Thymus (tissue), 11 donors: ENCODE data around the gene CCDC73. TPM values are rescaled to one million over a fixed set of nuclear protein-coding genes. Genes with fewer than 3 reads are reported as not detected.

Experiments used
- DNase-seq, 9 donors: peaks; one replicate each; pipeline ENCODE4 v3.0.0-alpha.2; 2013; ENCODE audit warnings: low spot score in 9 of 9, low read depth in 6 of 9, missing footprints in 1 of 9
- H3K27ac ChIP-seq, 2 donors: one replicate each; pipeline ENCODE4 v1.5.1; 2013; ENCODE audit warnings: control low read depth in 1 of 2, low read depth in 1 of 2, low read length in 1 of 2, mild to moderate bottlenecking in 1 of 2, moderate library complexity in 1 of 2
- H3K27me3 ChIP-seq, 2 donors: one replicate each; pipeline ENCODE4 v1.5.1; 2013; ENCODE audit warnings: low read length in 1 of 2; ENCODE audit not compliant: control insufficient read depth in 2 of 2, insufficient read depth in 1 of 2
- H3K36me3 ChIP-seq, 2 donors: one replicate each; pipeline ENCODE4 v1.5.1; 2013; ENCODE audit warnings: low read length in 1 of 2, mild to moderate bottlenecking in 1 of 2, moderate library complexity in 1 of 2; ENCODE audit not compliant: control insufficient read depth in 2 of 2, insufficient read depth in 2 of 2
- H3K4me1 ChIP-seq, 2 donors: one replicate each; pipeline ENCODE4 v1.5.1; 2013; ENCODE audit warnings: low read length in 2 of 2; ENCODE audit not compliant: control insufficient read depth in 2 of 2, insufficient read depth in 2 of 2
- H3K4me3 ChIP-seq, 2 donors: one replicate each; pipeline ENCODE4 v1.5.1; 2013; ENCODE audit warnings: low read length in 2 of 2, control low read depth in 1 of 2, mild to moderate bottlenecking in 1 of 2
- H3K9me3 ChIP-seq, 2 donors: one replicate each; pipeline ENCODE4 v1.5.1; 2013; ENCODE audit warnings: low read length in 1 of 2, mild to moderate bottlenecking in 1 of 2; ENCODE audit not compliant: control insufficient read depth in 2 of 2, insufficient read depth in 1 of 2
- WGBS: extraction: QIAGEN DNeasy Blood & Tissue Kit; methylation state at CpG from one replicate; pipeline ENCODE4 v1.1.7; 2013; 5-methylcytosine and 5-hydroxymethylcytosine counted together
- polyA plus RNA-seq: library from polyadenylated mRNA; stranded (reverse); fragments of 200-250 nt; gene quantifications from one replicate; pipeline ENCODE4 v1.2.3, GENCODE V29; 2013
- total RNA-seq: library from RNA; stranded (reverse); fragments of 120-200 nt; gene quantifications from one replicate; pipeline ENCODE4 v1.2.4, GENCODE V29; 2013
- donor health status: healthy.

The CCDC73 gene
- total and polyA plus RNA-seq, 2 donors = 0.05 to 0.25 TPM

- H3K9me3 ChIP-seq = no peaks in the 10 kb centered on the region
- 96% methylated on average over 2 of the region's 2 CpGs for WGBS
- no peaks in the 10 kb centered on the region for H3K4me1 ChIP-seq
- no peaks in the 10 kb centered on the region for H3K36me3 ChIP-seq
- no peak for DNase-seq
- no peak overlapping the region for H3K4me3 ChIP-seq
- H3K27ac ChIP-seq = no peak overlapping the region
- no peaks in the 10 kb centered on the region for H3K27me3 ChIP-seq
Measured at GRCh38 chr11:32819187-32819586, 24.7 kb upstream of the CCDC73 start.

DNA sequence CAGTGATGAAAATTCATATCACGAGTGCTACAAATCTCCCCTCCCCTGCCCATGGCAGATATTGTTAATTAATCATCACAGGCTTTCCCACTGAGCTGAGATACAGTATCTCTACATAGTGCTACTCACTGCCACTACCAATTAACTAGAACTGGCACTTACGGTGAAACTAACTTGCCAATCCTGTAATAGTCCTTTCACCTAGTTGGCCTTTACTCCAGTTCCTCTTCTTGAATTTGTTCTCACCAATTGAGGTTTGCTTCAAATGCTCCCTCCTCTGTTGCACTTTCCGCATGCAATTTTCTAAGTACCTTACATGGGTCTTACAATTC is 23.4 kb upstream of the CCDC73 start:
- no peak for DNase-seq
- H3K27me3 ChIP-seq = no peaks in the 10 kb centered on the region
- no peaks in the 10 kb centered on the region for H3K36me3 ChIP-seq
- no peaks in the 10 kb centered on the region for H3K9me3 ChIP-seq
- no peak overlapping the region for H3K27ac ChIP-seq
- 97% methylated on average over 3 of the region's 3 CpGs for WGBS
- H3K4me3 ChIP-seq = no peak overlapping the region
- H3K4me1 ChIP-seq = no peaks in the 10 kb centered on the region

DNA sequence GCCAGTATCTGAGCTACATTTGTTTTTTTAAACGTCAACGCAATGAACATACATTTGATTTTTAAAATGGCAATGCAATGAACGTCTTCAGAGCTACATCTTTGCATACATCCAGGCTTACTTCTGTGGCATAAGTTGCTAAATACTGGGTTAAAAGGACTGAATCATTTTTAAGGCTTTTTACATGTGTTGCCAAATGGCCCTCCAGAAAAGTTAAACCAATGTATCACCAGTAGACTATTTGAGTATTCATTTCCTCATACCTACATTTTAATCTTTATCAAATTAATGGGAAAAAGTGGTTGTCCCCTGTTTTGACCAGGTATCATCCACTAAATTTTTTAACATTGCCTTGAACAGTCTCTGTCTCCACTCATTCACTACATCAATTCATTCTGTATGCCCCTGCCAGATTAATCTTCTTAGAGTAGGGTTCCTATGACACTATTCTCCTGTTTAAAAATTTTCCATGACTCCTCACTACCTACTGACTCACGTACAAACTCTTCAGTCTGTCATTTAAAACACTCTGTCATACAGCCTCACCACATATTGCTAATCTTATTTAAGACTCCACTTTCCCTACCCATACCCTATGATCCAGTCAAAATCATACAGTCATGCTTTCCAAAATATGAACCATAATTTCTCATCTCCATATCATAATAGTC is 22.9 kb upstream of the CCDC73 start:
- H3K36me3 ChIP-seq = no peaks in the 10 kb centered on the region
- WGBS = 86% methylated on average over 4 of the region's 4 CpGs
- no peaks in the 10 kb centered on the region for H3K4me1 ChIP-seq
- H3K9me3 ChIP-seq = no peaks in the 10 kb centered on the region
- H3K27ac ChIP-seq = no peak overlapping the region
- no peak for DNase-seq
- H3K27me3 ChIP-seq = no peaks in the 10 kb centered on the region
- H3K4me3 ChIP-seq = no peak overlapping the region

DNA sequence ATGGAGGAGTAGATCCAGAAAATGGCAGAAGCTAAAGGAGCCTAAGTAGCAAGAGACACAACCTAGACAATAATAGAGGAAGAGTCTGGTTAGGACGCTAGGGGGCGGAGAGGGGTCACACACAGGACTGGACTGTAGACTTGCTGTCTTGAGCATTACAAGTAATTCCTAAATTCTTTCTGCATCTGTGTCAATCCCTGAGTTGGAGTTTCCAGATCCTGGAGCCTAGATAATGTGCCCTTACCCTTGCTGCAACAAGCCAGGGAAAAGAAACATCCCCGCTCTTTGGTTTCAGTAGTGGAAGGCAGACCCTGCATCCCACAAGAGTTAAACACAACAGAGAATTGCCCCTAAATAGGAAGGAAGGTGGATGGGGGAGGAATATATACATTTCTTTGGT is 14.9 kb upstream of the CCDC73 start:
- Histone ChIP-seq H3K27me3 (no peaks in the 10 kb centered on the region), H3K9me3 (no peaks in the 10 kb centered on the region), H3K4me3 (no peak overlapping the region), H3K36me3 (no peaks in the 10 kb centered on the region), H3K4me1 (no peaks in the 10 kb centered on the region), H3K27ac (no peak overlapping the region)
- DNase-seq = peak in 8 of 9 donors; percentile 16 to 63 (median 36)
- WGBS = 40% methylated on average over 3 of the region's 3 CpGs

DNA sequence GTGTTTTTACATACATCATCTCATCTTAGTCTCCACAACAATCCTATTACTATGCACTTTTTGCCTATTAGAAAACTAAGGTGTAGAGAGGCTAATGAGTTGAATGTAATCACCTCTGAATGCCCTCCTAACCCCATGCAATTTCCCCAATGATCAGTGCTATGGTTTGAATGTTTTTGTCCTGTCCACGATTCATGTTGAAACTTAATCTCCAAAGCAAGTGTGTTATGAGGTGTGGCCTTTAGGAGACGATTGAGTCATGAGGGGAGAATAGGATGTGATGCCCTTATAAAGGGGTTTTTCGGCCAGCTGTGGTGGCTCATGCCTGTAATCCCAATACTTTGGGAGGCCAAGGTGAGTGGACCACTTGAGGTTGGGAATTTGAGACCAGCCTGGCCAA is 2.0 kb upstream of the CCDC73 start:
- Histone ChIP-seq H3K27ac (no peak overlapping the region), H3K9me3 (no peaks in the 10 kb centered on the region)
- WGBS = 98% methylated on average over 3 of the region's 3 CpGs

DNA sequence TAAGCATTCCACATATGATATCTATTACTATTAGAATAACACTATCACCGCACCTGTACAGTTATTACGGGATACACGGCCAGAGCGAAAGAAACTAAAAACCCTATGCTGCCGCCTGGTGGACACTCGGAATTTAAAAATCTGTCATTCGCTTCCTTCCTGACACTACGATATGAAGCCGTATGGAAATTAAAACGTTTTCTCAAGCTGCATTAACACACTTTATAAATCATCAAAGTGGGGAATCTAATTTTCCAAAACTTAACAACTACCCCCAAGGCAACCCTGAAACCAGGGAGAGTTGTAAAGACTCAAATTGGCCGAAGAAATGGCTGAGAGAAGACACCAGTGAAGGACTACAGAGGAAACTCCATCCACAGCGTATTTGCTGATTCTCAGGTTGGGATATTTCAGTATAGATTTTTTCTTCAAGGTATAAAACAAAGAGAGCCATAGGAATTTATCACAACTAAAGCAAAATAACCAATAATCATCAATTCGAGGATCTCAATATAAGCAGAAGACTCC is 1.4 kb downstream of the CCDC73 start:
- no peak overlapping the region for H3K4me3 ChIP-seq
- no peaks in the 10 kb centered on the region for H3K9me3 ChIP-seq
- no peaks in the 10 kb centered on the region for H3K4me1 ChIP-seq
- peaks cover 0 to 3% of the 10 kb centered on the region in 2 donors for H3K27me3 ChIP-seq
- DNase-seq = peak in 8 of 9 donors; percentile 25 to 80 (median 50)
- H3K36me3 ChIP-seq = no peaks in the 10 kb centered on the region
- no peak overlapping the region for H3K27ac ChIP-seq
- 19% methylated on average over 13 of the region's 13 CpGs for WGBS

More for the DNA sequence above, 2.0 kb upstream of the CCDC73 start:
- Histone ChIP-seq H3K36me3 (no peaks in the 10 kb centered on the region), H3K27me3 (peaks cover 0 to 3% of the 10 kb centered on the region in 2 donors), H3K4me1 (no peaks in the 10 kb centered on the region), H3K4me3 (no peak overlapping the region)
- DNase-seq = no peak

DNA sequence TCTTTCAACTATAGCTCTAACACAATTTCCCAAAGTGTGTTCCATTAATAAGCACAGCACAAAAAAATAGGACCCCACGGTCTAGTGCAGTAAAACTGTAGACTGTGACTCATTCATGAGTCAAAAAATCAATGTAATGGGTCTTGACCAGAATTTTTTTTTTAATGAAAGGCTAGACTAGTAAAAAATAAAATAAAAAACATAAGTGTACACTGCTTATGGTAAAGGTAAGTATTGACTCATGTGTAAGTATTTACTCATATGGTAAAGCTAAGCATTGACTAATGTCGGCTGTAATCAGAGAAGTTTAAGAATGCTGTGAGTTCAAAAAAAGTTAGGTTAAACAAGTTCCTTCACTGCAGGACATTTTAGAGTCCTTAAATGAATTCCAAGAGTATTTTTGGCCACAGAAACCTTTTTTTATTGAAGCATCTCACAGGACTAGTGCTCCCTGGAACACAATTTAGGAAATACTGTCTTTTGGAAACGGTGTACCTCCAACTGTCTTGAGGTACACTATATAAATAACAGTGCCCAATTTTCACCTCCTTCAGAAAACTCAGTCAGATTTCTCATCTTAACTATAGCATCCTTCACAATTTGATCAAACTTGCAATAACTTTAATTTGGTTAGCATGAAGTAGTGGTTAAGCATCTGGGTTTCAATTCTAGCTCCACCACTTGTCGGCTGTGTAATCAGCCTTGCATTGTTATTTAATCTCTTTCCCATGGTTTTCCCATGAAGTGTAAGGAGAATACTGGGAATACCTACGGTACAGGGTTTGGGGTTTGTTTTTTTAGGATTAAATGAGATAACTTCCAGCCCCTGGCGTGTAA is 2.1 kb downstream of the CCDC73 start:
- Histone ChIP-seq H3K27me3 (peaks cover 0 to 3% of the 10 kb centered on the region in 2 donors), H3K4me3 (no peak overlapping the region), H3K9me3 (no peaks in the 10 kb centered on the region), H3K36me3 (no peaks in the 10 kb centered on the region), H3K27ac (no peak overlapping the region), H3K4me1 (no peaks in the 10 kb centered on the region)
- no peak for DNase-seq
- 54% methylated on average over 6 of the region's 6 CpGs for WGBS

DNA sequence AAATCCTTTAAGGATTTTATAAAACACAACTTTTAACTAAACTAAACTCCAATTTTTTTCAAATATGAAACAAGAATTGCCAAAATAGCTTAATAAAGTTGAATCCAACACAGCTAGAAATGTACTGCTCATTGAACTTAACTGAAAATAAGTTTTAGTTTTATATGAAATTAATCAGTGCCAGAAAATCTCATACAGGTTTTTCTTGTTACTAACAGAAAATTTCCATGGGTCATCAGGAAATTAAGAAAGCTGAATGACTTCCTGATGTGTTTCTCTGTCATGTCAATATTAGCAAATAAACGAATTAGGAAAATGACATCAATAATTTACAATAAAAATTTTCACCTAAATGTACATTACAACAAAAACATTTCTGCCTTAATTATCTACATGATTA is 3.5 kb downstream of the CCDC73 start:
- H3K27me3 ChIP-seq = peaks cover 0 to 3% of the 10 kb centered on the region in 2 donors
- DNase-seq = no peak
- 74% methylated on average over 1 of the region's 1 CpG for WGBS

DNA sequence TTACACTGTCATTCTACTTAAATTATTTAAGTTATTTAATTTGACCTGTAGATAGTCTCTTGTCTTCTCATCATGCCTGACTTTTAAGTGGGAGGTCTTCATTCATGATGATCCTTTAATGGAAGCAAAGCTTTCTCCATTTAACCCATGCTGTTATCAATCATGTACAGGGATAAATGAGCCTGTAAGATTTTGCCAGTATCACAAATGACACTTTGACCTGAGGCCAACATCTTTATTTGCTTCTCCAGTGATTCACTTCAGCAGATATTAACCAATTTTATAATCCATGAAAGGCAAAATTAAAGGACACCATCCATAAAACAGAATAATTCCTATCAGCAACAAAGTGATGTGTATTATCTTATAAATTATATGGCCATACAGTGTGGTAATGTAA is 7.7 kb downstream of the CCDC73 start:
- Histone ChIP-seq H3K4me1 (no peaks in the 10 kb centered on the region), H3K27ac (no peak overlapping the region), H3K27me3 (peaks cover 0 to 3% of the 10 kb centered on the region in 2 donors), H3K4me3 (no peak overlapping the region), H3K9me3 (no peaks in the 10 kb centered on the region), H3K36me3 (no peaks in the 10 kb centered on the region)
- DNase-seq = no peak

More for the DNA sequence above, 3.5 kb downstream of the CCDC73 start:
- no peaks in the 10 kb centered on the region for H3K36me3 ChIP-seq
- H3K4me3 ChIP-seq = no peak overlapping the region
- no peaks in the 10 kb centered on the region for H3K9me3 ChIP-seq
- no peaks in the 10 kb centered on the region for H3K4me1 ChIP-seq
- no peak overlapping the region for H3K27ac ChIP-seq
